Testis (tissue), 2 donors: ENCODE data around the gene IGSF10.

Experiments
- CTCF ChIP-seq, 3 experiments: fragments of 450-650 bp in 2 of 3; fragments of 200-600 bp in 1 of 3; sonication (generic) in 1 of 3; IDR thresholded peaks; one replicate each; pipeline ENCODE4 v1.5.1; 2016 to 2019; ENCODE audit warnings: antibody characterized with exemption in 3 of 3, mild to moderate bottlenecking in 2 of 3, moderate library complexity in 1 of 3
- POLR2A ChIP-seq: fragments of 450-650 bp; IDR thresholded peaks from one replicate; pipeline ENCODE4 v1.6.1; 2017; ENCODE audit warnings: antibody characterized with exemption, mild to moderate bottlenecking, moderate library complexity

- TF ChIP-seq CTCF (IDR thresholded peaks at IDR 0.05) = no peak
- TF ChIP-seq POLR2A = no peak
Observed at GRCh38 chr3:151432616-151433372, 28.1 kb downstream of the IGSF10 start.
